Left ventricle myocardium superior (tissue), 1 donor: ENCODE results near the gene TECR. TPM values are rescaled to one million over a fixed set of nuclear protein-coding genes. Genes with fewer than 3 reads are reported as not detected.
"Not testable (repeated sequence)": the region's sequence is repeated elsewhere in the genome, so short reads cannot be mapped to it uniquely, and the experiment has no call there.

Experiments
- ATAC-seq: fragments of 200-7000 bp; cut with Tn5 transposase; one replicate; pipeline ENCODE4 v1.9.1; 2020; ENCODE audit warnings: mild to moderate bottlenecking, moderate library complexity
- DNase-seq: peaks from one replicate; pipeline ENCODE4 v3.0.0-alpha.2; 2020
- intact Hi-C: fragments of 100-400 bp; cut with micrococcal nuclease; formaldehyde crosslinking; loops from one replicate; pipeline ENCODE4 v1.11.0; 2022
- total RNA-seq: library from RNA; stranded (reverse); fragmentation: NEBNext Ultra II Directional; extraction: Animal tissue kit (Norgen Biotek cat#: 25700); gene quantifications from one replicate; pipeline ENCODE4 v1.2.1, GENCODE V29; 2021
- donor health status: DM: no; HTN: yes; CAD: no; lungs with severe emphysema.

TECR gene
- total RNA-seq, 1 donor from 2014 or later = 86.4 TPM

GRCh38 chr19:14555918-14556661 is 26.7 kb downstream of the TECR start:
- intact Hi-C loops = no loop called here
- DNase-seq (no peak), ATAC-seq (no peak)

GRCh38 chr19:14556662-14557188 is 27.3 kb downstream of the TECR start:
- ATAC-seq (peak; percentile 53), DNase-seq (peak; percentile 87)
- intact Hi-C loops = no loop called here

GRCh38 chr19:14558370-14559066 is 29.1 kb downstream of the TECR start:
- intact Hi-C loops = no loop called here
- DNase-seq (peak; percentile 49), ATAC-seq (no peak)

GRCh38 chr19:14559916-14560775 is 30.8 kb downstream of the TECR start:
- DNase-seq (peak; percentile 84), ATAC-seq (peak; percentile 72)
- intact Hi-C loops = no loop called here

- no peak for ATAC-seq
- no peak for DNase-seq
- intact Hi-C loops = no loop called here
These were observed 31.3 kb downstream of the TECR start for GRCh38 chr19:14560776-14561108.

GRCh38 chr19:14561249-14561648 is 31.9 kb downstream of the TECR start:
- intact Hi-C loops = no loop called here
- no peak for ATAC-seq
- DNase-seq = no peak

- ATAC-seq (peak; percentile 52), DNase-seq (peak; percentile 76)
- intact Hi-C loops = no loop called here
These were observed 32.5 kb downstream of the TECR start for GRCh38 chr19:14561847-14562351.

GRCh38 chr19:14562660-14563589 is 33.5 kb downstream of the TECR start:
- ATAC-seq = no peak
- intact Hi-C loops = no loop called here

GRCh38 chr19:14563590-14563926 is 34.2 kb downstream of the TECR start:
- DNase-seq = no peak
- intact Hi-C loops = no loop called here

More at GRCh38 chr19:14562660-14563589, 33.5 kb downstream of the TECR start:
- DNase-seq = no peak

GRCh38 chr19:14563989-14564651 is 34.7 kb downstream of the TECR start:
- DNase-seq (peak; percentile 52), ATAC-seq (peak; percentile 2)
- intact Hi-C loops = no loop called here

More at GRCh38 chr19:14563590-14563926, 34.2 kb downstream of the TECR start:
- ATAC-seq = no peak

- ATAC-seq, intact Hi-C loops, DNase-seq: not testable (repeated sequence)
These were observed 35.4 kb downstream of the TECR start for GRCh38 chr19:14564652-14565297.

- DNase-seq = no peak
- intact Hi-C loops = no loop called here
- no peak for ATAC-seq
These were observed 35.9 kb downstream of the TECR start for GRCh38 chr19:14565298-14565679.

- intact Hi-C loops = no loop called here
- DNase-seq (no peak), ATAC-seq (no peak)
These were observed 36.6 kb downstream of the TECR start for GRCh38 chr19:14565765-14566711.

- intact Hi-C loops = no loop called here
- no peak for DNase-seq
- ATAC-seq = no peak
These were observed 37.3 kb downstream of the TECR start for GRCh38 chr19:14566712-14567077.

- intact Hi-C loops = no loop called here
- no peak for ATAC-seq
- no peak for DNase-seq
These were observed 37.7 kb downstream of the TECR start for GRCh38 chr19:14567079-14567478.

GRCh38 chr19:14570864-14571527 is 41.6 kb downstream of the TECR start:
- ATAC-seq (no peak), DNase-seq (no peak)
- intact Hi-C loops = no loop called here
